LoVo (cell line): Measurements from ENCODE around the gene TBC1D10A.

Source experiments
- DNase-seq: peaks from one replicate; pipeline ENCODE4 v3.0.0-alpha.2; 2016; ENCODE audit warnings: low spot score

TBC1D10A gene

GRCh38 chr22:30285846-30286200 lies 40.9 kb downstream of the TBC1D10A start:
- DNase-seq = no peak

- DNase-seq = no peak
Measured at GRCh38 chr22:30285176-30285845, 41.4 kb downstream of the TBC1D10A start.

- DNase-seq = no peak
Measured at GRCh38 chr22:30284666-30285065, 42.1 kb downstream of the TBC1D10A start.

- DNase-seq = no peak
Measured at GRCh38 chr22:30284172-30284571, 42.6 kb downstream of the TBC1D10A start.

- no peak for DNase-seq
Measured at GRCh38 chr22:30283342-30283741, 43.4 kb downstream of the TBC1D10A start.

GRCh38 chr22:30282616-30283046 lies 44.1 kb downstream of the TBC1D10A start:
- no peak for DNase-seq

GRCh38 chr22:30280505-30280904 lies 46.2 kb downstream of the TBC1D10A start:
- no peak for DNase-seq

- no peak for DNase-seq
Measured at GRCh38 chr22:30279932-30280331, 46.8 kb downstream of the TBC1D10A start.

- no peak for DNase-seq
Measured at GRCh38 chr22:30279046-30279788, 47.5 kb downstream of the TBC1D10A start.

GRCh38 chr22:30277547-30278344 lies 49.0 kb downstream of the TBC1D10A start:
- DNase-seq = peak; percentile 39

- DNase-seq = no peak
Measured at GRCh38 chr22:30276039-30276438, 50.7 kb downstream of the TBC1D10A start.

- DNase-seq = no peak
Measured at GRCh38 chr22:30275625-30276024, 51.1 kb downstream of the TBC1D10A start.

- no peak for DNase-seq
Measured at GRCh38 chr22:30274437-30274812, 52.3 kb downstream of the TBC1D10A start.

GRCh38 chr22:30273711-30274436 lies 52.9 kb downstream of the TBC1D10A start:
- no peak for DNase-seq

GRCh38 chr22:30272781-30273601 lies 53.8 kb downstream of the TBC1D10A start:
- no peak for DNase-seq

GRCh38 chr22:30270832-30271231 lies 55.9 kb downstream of the TBC1D10A start:
- no peak for DNase-seq

- DNase-seq = no peak
Measured at GRCh38 chr22:30268331-30268730, 58.4 kb downstream of the TBC1D10A start.

GRCh38 chr22:30267382-30268302 lies 59.1 kb downstream of the TBC1D10A start:
- DNase-seq = no peak

GRCh38 chr22:30266445-30267381 lies 60.0 kb downstream of the TBC1D10A start, which contains the start of gene OSM:
OSM (minus strand) TSS chr22:30266851; CDS start chr22:30266799, 52 bp downstream.
- DNase-seq = no peak
